Astrocyte (in vitro differentiated cells and primary cell): ENCODE measurements around the gene ATXN1. TPM values are rescaled to one million over a fixed set of nuclear protein-coding genes. Genes with fewer than 3 reads are reported as not detected.
"Not testable (repeated sequence)": the region's sequence is repeated elsewhere in the genome, so short reads cannot be mapped to it uniquely, and the experiment has no call there.

ENCODE experiments used
- DNase-seq: peaks from one replicate; pipeline ENCODE4 v3.0.0-alpha.2; 2010; ENCODE audit warnings: low read depth
- FAIRE-seq: peaks from 2 replicates; lab custom pipeline; 2011; peaks lifted over from hg19 to GRCh38; lab: Jason Lieb, UNC
- H2AFZ ChIP-seq: 2 replicates; pipeline ENCODE4 v1.6.0; 2012; ENCODE audit warnings: low read depth, low read length, inconsistent platforms
- H3K27ac ChIP-seq: 2 replicates; pipeline ENCODE4 v1.5.1; 2011; ENCODE audit warnings: low read depth, low read length, inconsistent platforms
- H3K27me3 ChIP-seq: 2 replicates; pipeline ENCODE4 v1.6.0; 2011; ENCODE audit warnings: low read length, inconsistent platforms; ENCODE audit not compliant: insufficient read depth
- H3K36me3 ChIP-seq: 2 replicates; pipeline ENCODE4 v1.5.1; 2011; ENCODE audit warnings: low read length, inconsistent platforms; ENCODE audit not compliant: insufficient read depth
- H3K4me1 ChIP-seq: 2 replicates; pipeline ENCODE4 v1.5.1; 2011; ENCODE audit warnings: low read length, inconsistent platforms; ENCODE audit not compliant: insufficient read depth
- H3K4me2 ChIP-seq: 2 replicates; pipeline ENCODE4 v1.6.0; 2012; ENCODE audit warnings: low read length, inconsistent platforms
- H3K4me3 ChIP-seq: 2 replicates; pipeline ENCODE4 v1.5.1; 2011; ENCODE audit warnings: low read depth, mild to moderate bottlenecking, low read length, inconsistent platforms; ENCODE audit not compliant: insufficient read depth
- H3K79me2 ChIP-seq: 2 replicates; pipeline ENCODE4 v1.6.0; 2012; ENCODE audit warnings: mild to moderate bottlenecking, low read length, inconsistent platforms; ENCODE audit not compliant: insufficient read depth
- H3K9ac ChIP-seq: 2 replicates; pipeline ENCODE4 v1.6.0; 2012; ENCODE audit warnings: mild to moderate bottlenecking, low read length, inconsistent platforms
- H3K9me3 ChIP-seq: 2 replicates; pipeline ENCODE4 v1.5.1; 2012; ENCODE audit warnings: low read depth, mild to moderate bottlenecking, low read length, inconsistent platforms; ENCODE audit not compliant: insufficient read depth
- H4K20me1 ChIP-seq: 2 replicates; pipeline ENCODE4 v1.6.0; 2012; ENCODE audit warnings: low read length, inconsistent platforms; ENCODE audit not compliant: insufficient read depth
- H3K27ac Mint-ChIP-seq: one replicate; pipeline ENCODE4 v1.8.0; 2021; ENCODE audit warnings: mild to moderate bottlenecking, mixed read lengths; ENCODE audit not compliant: unreplicated experiment
- H3K27me3 Mint-ChIP-seq: one replicate; pipeline ENCODE4 v1.8.0; 2021; ENCODE audit warnings: low read depth, mixed read lengths; ENCODE audit not compliant: unreplicated experiment
- H3K36me3 Mint-ChIP-seq: one replicate; pipeline ENCODE4 v1.8.0; 2021; ENCODE audit warnings: low read depth, mixed read lengths; ENCODE audit not compliant: unreplicated experiment
- H3K4me1 Mint-ChIP-seq: one replicate; pipeline ENCODE4 v1.8.0; 2021; ENCODE audit warnings: low read depth, mixed read lengths; ENCODE audit not compliant: unreplicated experiment
- H3K4me3 Mint-ChIP-seq: one replicate; pipeline ENCODE4 v1.8.0; 2021; ENCODE audit warnings: mild to moderate bottlenecking, moderate library complexity, mixed read lengths; ENCODE audit not compliant: unreplicated experiment
- H3K9me3 Mint-ChIP-seq: one replicate; pipeline ENCODE4 v1.8.0; 2021; ENCODE audit warnings: mild to moderate bottlenecking, mixed read lengths; ENCODE audit not compliant: unreplicated experiment
- CTCF ChIP-seq: IDR thresholded peaks from 2 replicates; pipeline ENCODE4 v1.5.1; 2011; ENCODE audit warnings: low read depth, mild to moderate bottlenecking, inconsistent platforms, low read length, moderate library complexity; ENCODE audit not compliant: insufficient read depth
- EZH2 ChIP-seq: IDR thresholded peaks from 2 replicates; pipeline ENCODE4 v1.6.1; 2012; ENCODE audit warnings: mild to moderate bottlenecking, low read length, inconsistent platforms; ENCODE audit not compliant: insufficient read depth
- total RNA-seq: library from RNA; stranded (reverse); gene quantifications from 2 replicates; pipeline ENCODE4 v1.2.1, GENCODE V29; 2021

The ATXN1 gene
- total RNA-seq, 1 donor from 2014 or later: 70.9 TPM

- H3K4me3 ChIP-seq: no peak overlapping the region
- H3K36me3 Mint-ChIP-seq: no peaks in the 10 kb centered on the region
- H3K4me3 Mint-ChIP-seq: no peak overlapping the region
- H3K27me3 ChIP-seq: no peaks in the 10 kb centered on the region
- no peaks in the 10 kb centered on the region for H3K79me2 ChIP-seq
- no peaks in the 10 kb centered on the region for H3K36me3 ChIP-seq
- no peaks in the 10 kb centered on the region for H4K20me1 ChIP-seq
- no peaks in the 10 kb centered on the region for H3K4me1 ChIP-seq
- H3K27ac Mint-ChIP-seq: no peak overlapping the region
- H3K9me3 Mint-ChIP-seq: peaks cover 2% of the 10 kb centered on the region
- H3K4me1 Mint-ChIP-seq: peaks cover 31% of the 10 kb centered on the region
- peaks cover 1% of the 10 kb centered on the region for H3K27me3 Mint-ChIP-seq
- H2AFZ ChIP-seq: no peak overlapping the region
- DNase-seq (no peak), FAIRE-seq (no peak)
- H3K9me3 ChIP-seq: no peaks in the 10 kb centered on the region
- TF ChIP-seq EZH2 (no peak), CTCF (no peak)
- no peak overlapping the region for H3K4me2 ChIP-seq
- no peak overlapping the region for H3K27ac ChIP-seq
- H3K9ac ChIP-seq: no peak overlapping the region
These were observed 489.8 kb downstream of the ATXN1 start for GRCh38 chr6:16271428-16271827.

GRCh38 chr6:16270178-16270794 lies 491.0 kb downstream of the ATXN1 start:
- no peak overlapping the region for H3K4me3 Mint-ChIP-seq
- H3K27ac Mint-ChIP-seq: no peak overlapping the region
- DNase-seq (no peak), FAIRE-seq (no peak)
- H3K9me3 Mint-ChIP-seq: peaks cover 2% of the 10 kb centered on the region
- no peaks in the 10 kb centered on the region for H3K36me3 Mint-ChIP-seq
- Histone ChIP-seq H3K27me3 (no peaks in the 10 kb centered on the region), H3K36me3 (no peaks in the 10 kb centered on the region), H4K20me1 (no peaks in the 10 kb centered on the region), H3K4me1 (no peaks in the 10 kb centered on the region), H3K79me2 (no peaks in the 10 kb centered on the region), H3K4me3 (no peak overlapping the region), H3K27ac (no peak overlapping the region), H3K9me3 (no peaks in the 10 kb centered on the region), H3K9ac (no peak overlapping the region), H2AFZ (no peak overlapping the region), H3K4me2 (no peak overlapping the region)
- peaks cover 1% of the 10 kb centered on the region for H3K27me3 Mint-ChIP-seq
- TF ChIP-seq CTCF (no peak), EZH2 (no peak)
- peaks cover 29% of the 10 kb centered on the region for H3K4me1 Mint-ChIP-seq

GRCh38 chr6:16269442-16270070 lies 491.7 kb downstream of the ATXN1 start:
- not testable (repeated sequence) for FAIRE-seq, H3K27me3 ChIP-seq, H3K79me2 ChIP-seq, H3K9me3 ChIP-seq, H3K4me3 Mint-ChIP-seq, H3K4me3 ChIP-seq, H3K36me3 Mint-ChIP-seq, DNase-seq, H3K9ac ChIP-seq, H2AFZ ChIP-seq, H3K27me3 Mint-ChIP-seq, H3K27ac Mint-ChIP-seq, H3K36me3 ChIP-seq, H3K9me3 Mint-ChIP-seq, H3K27ac ChIP-seq, H4K20me1 ChIP-seq, H3K4me1 ChIP-seq, H3K4me2 ChIP-seq
- peaks cover 23% of the 10 kb centered on the region for H3K4me1 Mint-ChIP-seq
